GM19328 (cell line): ENCODE measurements around the gene HHIPL1.
A peak's percentile ranks its signal among the peaks of the same experiment; 100 is the strongest.

ENCODE experiments used
- ATAC-seq: cut with Tn5 transposase; IDR thresholded peaks from one replicate; pipeline ENCODE4 v1.9.1; 2021; ENCODE audit warnings: mild to moderate bottlenecking, moderate library complexity; ENCODE audit not compliant: unreplicated experiment

The HHIPL1 gene

DNA sequence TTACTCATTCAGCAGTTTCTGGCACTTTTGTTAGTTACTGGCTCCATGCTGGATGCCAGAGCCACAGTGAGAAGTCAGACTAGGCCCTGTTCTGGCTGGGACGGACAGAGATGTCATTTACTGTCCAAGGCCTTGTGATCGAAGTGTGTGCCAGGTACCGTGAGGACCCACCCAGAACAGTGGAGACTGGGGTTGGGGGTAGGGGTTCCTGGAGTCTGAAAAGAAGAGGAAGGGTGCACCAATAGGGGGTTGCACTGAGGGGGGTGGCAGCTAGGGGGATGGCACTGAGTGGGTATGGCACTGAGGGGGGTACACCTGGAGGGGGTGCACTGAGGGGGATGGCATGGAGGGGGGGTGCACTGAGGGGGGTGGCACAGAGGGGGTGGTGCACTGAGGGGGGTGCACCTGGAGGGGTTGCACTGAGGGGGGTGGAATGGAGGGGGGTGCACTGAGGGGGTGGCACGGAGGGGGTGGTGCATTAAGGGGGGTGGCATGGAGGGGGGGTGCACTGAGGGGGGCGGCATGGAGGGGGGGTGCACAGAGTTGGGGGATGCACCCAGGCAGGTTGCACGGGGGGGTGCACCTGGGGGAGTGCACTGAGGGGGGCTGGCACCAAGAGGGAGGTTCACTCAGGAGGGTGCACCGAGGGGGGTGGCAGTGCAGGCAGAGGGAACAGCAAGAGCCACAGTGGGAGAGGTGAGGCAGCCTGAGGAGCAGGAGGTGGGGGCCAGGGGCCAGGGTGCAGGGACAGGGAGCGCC is 28.6 kb downstream of the HHIPL1 start:
- no peak for ATAC-seq

DNA sequence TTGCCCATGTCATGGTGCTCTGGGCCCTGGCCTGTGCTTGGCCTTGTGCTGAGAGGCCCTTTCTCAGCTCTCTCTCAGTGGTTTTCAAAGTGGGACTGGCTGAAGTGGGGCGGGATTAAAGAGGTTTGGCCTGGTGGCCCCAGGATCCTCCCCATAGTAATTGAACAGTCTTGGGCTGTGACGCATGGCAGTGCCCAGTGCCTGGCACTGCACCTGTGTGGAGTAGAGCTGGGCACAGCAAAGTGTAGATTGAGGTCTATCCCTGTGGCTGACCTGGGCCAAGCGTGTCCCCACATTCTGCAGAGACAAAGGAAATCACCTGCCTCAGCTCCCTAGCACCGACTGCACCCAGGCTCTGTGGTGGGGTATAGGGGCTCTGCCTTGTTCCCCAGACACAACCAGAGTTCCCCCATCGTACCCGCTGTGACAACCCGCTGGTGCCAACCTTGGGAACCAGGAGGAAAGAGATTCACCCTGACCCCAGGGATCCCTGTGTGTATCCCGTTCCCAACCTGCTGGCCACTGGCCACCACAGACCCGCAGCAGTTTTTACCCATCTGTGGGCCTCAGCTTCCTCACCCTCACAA is 29.2 kb downstream of the HHIPL1 start:
- no peak for ATAC-seq

DNA sequence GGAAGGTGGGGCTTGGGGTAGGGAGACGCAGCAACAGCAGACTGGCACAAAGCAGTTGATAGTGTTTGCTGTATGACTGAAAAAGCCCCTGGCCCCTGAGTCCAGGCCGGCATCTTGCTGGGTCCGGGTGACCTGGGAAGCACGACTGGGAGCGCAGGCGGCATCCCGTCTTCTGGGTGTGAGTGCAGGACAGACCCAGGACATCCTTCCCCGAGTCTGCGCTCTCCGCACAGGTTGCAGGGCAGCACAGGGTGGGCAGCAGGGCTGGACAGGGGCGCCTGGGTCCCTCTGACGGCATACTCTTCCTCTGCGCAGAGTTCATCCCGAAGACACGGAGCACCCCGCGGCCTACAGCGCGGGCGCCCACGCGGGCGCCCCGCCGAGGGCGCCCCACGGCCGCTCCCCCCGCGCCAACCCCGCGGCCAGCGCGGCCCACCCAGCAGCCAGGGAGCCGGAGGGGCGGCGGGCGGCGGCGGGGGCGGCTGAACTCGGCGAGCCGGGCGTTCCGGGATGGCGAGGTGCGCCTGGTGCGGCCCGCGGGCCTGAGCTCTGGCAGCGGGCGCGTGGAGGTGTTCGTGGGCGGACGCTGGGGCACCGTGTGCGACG is 29.9 kb downstream of the HHIPL1 start:
- ATAC-seq: no peak

DNA sequence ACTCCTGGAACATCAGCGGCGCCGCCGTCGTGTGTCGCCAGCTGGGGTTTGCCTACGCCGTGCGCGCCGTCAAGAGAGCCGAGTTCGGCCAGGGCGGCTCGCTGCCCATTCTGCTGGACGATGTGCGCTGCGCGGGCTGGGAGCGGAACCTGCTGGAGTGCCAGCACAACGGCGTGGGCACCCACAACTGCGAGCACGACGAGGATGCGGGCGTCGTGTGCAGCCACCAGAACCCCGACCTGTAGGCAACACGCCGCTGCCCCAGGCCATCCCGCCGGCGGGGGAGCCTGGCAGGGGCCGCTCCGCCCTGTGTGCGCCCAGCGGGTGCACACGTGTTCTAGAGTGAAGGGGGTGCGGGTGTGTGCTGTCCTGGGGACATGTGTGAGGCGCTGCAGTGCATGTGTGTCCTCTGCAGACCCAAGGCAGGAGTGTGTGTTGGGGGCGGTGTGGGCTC is 30.5 kb downstream of the HHIPL1 start:
- no peak for ATAC-seq

DNA sequence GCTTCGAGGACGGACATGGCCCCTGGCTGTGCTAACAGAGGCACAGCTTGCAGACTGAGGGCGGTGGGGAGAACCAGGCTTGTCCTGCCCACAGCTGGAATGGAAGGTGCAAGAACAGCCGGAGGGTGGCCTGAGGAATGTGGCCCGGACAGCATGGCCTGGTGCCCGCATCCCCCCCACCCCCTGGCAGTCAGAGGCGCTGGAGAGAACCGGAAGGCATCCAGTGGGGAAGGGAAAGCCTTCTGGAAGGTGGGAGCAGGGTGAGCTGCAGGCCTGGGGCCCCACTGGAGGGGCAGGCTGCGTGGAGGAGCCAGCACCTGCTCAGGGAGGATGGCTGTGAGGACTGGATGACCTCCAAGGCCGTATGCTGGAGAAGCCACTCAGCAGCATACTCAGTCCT is 31.0 kb downstream of the HHIPL1 start:
- no peak for ATAC-seq

DNA sequence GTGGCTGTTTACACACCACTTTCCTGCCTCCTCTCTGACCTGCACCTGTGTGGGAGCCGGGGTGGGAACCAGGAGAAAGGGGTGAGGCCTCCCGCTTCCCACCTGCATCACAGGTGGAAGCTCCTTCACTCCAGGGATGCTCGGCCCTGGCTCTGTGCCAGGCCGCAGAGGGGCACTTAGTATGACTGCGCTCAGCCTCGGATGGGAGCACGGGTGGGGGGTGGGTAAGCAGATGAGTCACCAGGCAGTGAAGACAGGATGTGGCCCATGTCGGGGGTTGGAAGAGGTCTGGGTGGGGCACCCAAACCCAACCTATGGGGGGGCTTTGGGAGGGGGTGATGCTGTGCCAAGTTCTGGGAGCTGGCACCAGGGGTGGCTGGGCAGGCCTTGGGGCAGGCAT is 31.7 kb downstream of the HHIPL1 start:
- ATAC-seq: no peak

DNA sequence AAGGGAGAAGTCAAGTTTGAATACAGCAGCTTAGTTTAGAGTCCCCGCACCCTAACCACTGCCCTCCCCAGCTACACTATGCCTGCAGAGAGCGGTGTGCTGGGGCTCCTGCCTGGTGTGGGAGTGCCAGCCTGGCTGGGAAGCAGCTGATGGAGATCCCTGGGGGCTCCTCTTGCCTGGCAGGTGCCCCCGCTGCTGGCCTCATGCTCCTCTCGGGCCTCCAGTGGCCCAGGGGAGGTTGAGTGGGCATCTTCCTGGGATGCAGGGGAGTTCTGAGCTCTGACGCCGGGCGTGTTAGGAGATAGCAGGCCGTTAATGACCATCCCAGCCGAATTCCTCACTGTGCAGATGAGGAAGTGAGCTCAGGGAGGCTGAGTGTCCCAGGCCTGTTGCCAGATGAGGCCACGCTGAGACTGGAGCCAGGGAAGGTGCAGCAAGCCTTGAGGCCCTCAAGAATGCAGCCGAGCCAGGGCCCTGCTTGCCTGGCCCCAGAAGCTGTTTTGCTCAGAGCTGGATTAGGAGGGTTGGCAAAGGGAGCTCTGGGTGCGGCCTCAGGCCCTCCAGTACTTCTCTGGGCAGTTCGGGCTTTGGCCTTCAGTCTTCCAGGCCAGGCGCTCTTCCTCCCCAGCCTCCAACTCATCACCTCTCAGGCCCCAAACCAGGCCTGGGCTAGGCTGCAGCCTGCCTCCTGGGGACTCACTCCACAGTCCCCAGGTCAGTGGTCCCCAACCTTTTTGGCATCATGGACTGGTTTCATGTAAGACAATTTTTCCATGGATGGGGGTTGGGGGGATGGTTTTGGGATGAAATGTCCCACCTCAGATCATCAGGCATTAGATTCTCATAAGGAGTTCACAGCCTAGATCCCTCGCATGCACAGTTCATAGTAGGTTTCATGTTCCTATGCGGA is 32.6 kb downstream of the HHIPL1 start:
- ATAC-seq: no peak

DNA sequence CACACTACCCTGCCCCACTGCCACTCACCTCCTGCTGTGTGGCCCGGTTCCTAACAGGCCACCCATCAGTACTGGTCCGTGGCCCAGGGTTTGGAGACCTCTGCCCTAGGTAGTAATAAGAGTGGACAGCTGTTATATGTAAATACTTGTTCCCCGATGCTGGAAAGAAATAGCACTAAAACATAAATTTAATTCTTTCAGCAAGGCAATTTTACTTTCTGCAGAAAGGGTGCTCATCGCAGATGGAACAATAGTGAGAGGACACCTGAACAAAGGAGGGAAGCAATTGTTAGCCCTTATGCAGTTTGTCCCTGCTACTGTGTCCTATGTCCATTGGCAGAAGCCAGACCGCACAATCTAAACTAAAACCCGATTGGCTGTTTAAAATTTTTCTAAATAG is 33.3 kb downstream of the HHIPL1 start:
- ATAC-seq: no peak

DNA sequence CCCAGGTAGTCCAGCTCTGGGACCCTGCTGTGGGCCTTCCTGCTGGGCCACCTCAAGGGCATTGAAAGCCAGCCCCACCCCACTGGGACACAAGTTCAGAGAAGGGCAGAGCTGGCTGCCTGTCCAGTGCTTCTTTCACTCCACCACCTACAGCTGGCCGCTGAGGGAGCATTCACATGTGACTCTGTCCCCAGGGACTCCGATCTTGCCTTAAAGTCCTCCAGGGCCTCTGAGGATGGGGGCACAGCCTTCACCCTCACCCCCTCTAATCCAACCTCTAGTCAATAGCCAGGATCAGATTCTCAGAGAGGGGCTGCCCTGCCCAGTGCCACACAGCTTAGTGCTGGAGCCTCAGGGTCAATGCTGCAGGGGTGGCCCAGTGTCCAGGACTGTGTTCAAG is 34.2 kb downstream of the HHIPL1 start:
- no peak for ATAC-seq

DNA sequence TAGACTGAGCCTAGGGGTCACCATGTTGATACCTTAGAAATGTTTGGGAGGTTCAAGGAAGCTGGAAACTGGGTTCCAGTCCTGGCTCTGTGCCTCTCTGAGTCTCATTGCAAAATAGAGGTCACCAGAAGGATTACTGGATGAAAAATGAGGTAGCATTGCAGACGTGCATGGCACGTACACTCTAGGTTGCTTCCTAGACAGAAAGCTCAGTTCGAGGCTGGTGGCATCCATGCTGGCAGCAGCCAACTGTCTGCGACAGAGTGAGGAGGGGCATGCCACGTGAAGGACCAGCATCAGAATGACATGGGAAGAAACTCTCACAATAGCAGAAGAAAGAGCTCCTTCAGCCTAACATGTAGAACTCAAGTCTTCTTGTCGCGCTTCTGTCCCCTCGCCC is 34.6 kb downstream of the HHIPL1 start:
- ATAC-seq: no peak

DNA sequence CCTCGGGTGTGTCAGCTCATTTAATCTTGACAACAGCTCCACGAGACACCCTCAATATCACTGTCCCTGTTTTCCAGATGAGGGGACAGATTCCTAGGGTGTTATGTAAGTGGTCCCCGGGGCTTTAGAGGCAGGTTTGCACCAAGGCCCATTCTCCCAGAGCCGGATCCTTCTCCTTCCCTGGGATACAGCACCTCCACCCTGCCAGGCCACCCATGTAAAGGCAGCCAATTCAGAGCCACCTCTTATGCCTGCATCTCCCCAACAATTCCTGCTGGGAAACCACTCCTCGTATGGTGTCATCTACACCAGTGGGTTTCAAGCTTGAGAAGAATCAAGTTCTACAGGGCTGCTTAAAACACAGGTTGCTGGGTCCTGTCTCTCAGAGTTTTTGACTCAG is 35.1 kb downstream of the HHIPL1 start:
- no peak for ATAC-seq

DNA sequence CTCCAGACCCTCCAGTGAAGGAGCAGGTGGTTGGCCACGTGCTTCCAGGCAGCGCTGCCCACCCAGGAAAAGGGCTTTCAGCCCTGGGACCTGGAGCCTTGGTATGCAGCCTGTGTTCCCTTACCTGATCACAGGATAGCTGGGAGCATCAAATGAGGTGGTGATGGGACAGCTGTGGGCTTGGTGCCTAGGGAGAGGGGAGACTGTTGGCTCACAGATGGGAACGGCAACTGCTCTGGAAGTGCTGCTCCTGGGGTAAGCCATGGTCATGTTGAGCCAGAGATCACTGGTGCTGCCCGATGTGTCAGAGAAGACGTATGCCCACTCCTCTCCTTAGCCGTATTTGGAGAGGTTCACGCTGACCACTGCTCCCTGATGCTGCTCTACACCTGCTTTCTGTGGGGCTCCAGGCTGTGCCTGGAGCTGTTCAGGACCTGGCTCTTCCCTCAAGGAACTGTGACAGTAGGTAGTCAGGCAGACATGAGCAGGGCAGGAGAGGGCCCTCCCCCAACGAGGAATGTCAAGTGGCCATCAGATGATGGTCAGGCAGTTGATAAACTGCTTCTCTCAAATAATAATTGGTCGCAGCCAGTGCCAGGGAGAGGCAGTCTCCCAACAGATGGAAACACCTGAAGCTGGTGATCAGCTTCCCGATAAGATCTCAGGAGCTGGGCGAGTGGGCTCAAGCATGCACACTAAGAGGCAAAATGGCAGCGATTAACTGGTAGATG is 36.3 kb downstream of the HHIPL1 start:
- ATAC-seq: no peak

DNA sequence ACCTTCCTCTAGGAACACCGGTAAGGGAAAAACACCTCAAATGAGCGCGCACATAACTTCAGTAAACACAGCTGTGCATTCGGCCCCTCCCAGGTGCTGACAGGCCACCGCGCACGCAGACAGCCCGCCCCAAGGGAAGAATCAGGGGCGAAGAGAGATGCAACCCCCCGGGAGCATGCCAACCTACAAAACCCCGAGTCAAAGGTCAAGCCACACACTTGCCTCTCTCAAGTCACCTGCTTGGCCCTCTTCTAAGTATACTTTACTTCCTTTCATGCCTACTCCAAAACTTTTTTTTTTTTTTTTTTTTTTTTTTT is 36.9 kb downstream of the HHIPL1 start:
- no peak for ATAC-seq

DNA sequence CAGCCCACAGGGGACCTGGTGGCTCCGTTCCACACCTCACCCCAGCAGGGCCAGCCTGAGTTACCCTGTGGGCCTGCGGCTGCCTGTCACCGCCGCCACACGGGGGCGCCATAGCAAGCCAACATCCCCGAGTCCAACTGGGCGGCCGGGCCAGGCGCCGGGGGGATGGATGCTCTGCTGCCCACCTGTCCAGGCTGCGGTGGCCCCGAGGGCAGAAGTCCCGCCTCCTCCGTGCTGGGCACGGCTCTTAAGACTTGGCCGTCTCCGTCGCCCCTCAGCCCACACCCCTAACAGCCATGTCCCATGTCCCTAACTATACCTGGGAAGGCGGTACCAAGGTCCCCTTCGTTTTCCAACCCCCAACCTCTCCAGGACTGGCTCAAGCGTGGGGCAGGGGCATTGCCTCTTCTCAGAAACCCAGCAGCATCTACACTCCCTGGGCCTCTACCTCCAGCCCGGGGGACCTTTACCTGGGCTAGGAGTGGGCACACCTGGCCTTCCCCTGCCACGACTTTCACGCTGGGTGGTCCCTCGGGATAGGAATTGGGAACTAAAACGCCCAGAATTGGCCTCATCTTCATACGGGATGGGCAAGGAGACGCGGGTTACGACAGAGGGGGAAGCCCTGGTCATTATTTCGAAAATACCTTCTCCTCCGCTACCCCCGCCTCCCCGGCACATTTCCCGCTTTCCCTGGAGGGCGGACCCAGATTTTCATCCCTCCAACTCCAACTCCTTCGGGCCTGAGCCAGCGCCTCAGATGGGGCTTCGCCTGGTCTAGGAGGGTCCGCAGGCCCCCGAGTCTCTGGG is 38.1 kb downstream of the HHIPL1 start:
- ATAC-seq: no peak

DNA sequence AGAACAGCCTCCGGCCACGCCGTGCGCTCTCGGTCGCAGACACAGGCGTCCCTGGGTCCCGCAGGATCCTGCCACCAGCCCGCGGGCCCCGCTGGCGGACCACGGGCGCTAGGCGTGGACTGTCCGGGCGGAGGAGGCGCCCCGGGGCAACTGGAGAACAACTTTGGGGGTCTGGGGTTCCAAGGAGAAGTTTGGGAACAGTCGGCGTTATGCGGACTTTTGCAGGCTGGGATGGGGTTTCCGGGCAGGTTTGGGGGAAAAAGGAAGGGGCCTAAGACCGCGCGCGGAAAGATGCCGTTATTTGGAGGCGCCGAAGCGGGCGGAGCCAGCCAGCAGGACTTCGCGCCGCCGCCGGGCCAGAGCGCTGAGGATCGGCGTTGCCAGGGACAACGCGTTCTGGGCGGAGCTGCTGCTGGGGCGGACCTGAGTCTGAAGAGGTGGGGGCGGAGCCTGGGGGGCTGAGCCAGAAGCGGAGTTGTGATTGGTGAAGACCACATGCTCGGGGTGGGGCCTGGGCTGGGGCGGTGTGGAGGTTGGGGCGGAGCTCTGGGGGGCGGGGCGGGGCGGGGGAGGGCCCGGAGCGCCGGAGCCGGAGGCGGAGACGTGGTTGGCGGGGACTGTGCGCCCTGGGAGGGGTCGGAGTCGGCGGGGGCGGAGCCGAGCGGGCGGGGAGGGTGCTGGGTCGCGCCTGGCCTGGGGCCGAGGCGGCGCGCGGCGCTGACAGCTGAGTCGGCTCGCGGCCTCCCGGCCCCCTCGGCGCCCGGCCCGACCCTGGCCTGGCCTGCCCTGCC is 38.9 kb downstream of the HHIPL1 start, which contains the start of gene CYP46A1:
Gene CYP46A1, plus strand, starts transcription at position 680 of the 791 bp plus-strand sequence. CDS start 120 bp downstream, outside the sequence.
- ATAC-seq: peak; percentile 94

DNA sequence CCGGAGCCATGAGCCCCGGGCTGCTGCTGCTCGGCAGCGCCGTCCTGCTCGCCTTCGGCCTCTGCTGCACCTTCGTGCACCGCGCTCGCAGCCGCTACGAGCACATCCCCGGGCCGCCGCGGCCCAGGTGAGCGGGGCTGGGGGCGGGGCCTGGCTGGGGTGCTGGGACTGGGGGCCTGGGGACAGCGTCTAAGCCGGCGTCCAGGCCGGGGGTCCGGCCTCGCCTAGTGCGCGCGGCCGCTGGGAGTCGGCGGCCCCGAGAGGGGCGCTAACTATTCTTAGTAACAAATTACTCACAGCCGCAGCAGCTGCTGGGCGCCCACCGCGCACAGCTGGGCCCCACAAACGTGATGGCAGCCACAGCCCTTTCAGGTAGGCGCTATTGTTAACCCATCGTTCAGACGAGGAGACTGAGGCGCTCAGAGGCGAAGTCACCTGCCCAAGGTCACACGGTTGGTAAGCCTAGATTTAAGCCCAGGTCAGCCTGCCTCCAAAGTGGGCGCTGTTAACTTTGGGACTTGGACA is 39.5 kb downstream of the HHIPL1 start:
- ATAC-seq: peak; percentile 33

DNA sequence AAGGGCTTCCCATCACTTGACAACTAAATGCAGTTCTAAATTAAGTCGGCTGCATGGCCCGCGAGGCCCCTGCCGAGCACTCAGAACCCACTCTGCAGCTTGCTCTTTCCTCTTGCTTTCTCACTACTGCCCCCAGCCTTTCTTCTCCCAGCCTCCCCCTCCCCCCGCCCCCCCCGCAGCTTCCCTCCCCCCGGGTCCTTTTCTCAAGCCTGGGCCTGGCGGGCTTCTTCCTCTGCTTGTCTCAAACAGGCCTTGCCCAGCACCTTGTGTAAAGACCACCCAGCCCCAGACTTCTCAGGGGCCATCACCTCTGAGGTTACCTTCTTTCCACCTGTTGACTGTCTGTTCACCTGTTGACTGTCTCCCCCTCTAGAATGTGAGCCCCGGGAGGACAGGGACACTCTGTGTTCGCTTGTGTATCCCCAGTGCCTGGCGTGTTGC is 40.2 kb downstream of the HHIPL1 start:
- ATAC-seq: no peak

DNA sequence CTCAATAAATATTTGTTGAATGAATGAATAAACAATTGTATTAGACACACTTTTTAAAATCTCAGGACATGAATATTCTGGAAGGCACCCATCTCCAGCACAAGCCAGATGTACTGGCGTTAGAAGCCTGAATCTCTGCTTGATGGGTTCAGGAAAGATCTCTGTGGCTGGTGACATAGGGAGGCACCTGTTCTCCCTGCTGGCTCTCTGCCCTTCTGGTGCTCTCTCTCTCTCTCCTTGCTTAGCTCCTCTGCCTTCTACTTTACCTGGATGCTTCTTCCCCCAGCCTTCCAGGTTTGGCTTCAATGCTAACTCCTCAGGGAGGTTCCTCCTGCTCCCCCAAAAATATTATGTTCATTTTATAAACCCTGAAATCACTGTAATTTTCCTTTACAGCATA is 40.7 kb downstream of the HHIPL1 start:
- no peak for ATAC-seq
